Measurements from ENCODE around the gene LILRB2. TPM values are rescaled to one million over a fixed set of nuclear protein-coding genes. Genes with fewer than 3 reads are reported as not detected.

Gene LILRB2
- polyA plus RNA-seq, 3 donors, result 111 to 574 (median 172) TPM

DNA sequence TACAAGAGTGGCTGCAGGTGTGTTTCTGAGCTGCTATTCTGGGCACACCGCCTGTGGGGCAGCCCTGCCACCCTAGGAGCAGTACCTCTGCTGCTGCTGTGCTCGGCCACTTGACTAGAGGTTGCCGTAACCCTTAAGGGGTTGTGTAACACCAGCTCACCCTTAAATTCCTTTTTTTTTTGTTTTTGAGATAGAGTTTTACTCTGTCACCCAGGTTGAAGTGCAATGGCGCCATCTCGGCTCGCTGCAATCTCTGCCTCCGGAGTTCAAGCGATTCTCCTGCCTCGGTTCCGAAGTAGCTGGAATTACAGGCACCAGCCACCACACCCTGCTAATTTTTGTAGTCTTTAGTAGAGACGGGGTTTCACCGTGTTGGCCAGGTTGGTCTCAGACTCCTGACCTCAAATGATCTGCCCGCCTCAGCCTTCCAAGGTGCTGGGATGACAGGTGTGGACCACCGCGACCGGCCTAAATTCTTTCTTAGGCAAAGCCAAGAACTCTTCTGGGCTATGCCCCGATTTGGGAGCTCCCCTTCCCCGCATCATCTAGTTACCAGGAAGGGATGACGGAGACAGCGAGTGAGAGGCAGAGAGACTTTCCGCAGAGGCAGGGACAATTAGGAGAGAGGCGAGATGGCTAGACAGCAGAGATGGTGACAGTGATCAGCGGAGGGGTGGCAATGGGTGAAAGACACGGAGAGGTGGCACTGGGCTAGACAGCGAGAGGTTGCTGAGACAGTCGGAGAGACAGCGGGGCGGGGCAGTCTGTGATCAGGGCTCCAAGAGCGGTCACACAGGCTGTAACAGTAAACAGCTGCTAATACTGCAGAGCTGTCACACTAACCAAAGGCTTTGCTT, 36.4 kb upstream of the LILRB2 start:
- Mint-ChIP-seq H3K27ac (peak overlapping the region; percentile 95 to 99 (median 98)), H3K4me3 (peak overlapping the region; percentile 24 to 80), H3K27me3 (ENCODE audit: low read depth in 3 of 3) (peaks cover 3 to 8% (median 4%) of the 10 kb centered on the region in 3 donors), H3K4me1 (peaks cover 61% of the 10 kb centered on the region), H3K9me3 (peaks cover 2 to 10% (median 4%) of the 10 kb centered on the region in 7 donors), H3K36me3 (peaks cover 1 to 2% of the 10 kb centered on the region in 2 donors)
- TF ChIP-seq, protein P1, sequence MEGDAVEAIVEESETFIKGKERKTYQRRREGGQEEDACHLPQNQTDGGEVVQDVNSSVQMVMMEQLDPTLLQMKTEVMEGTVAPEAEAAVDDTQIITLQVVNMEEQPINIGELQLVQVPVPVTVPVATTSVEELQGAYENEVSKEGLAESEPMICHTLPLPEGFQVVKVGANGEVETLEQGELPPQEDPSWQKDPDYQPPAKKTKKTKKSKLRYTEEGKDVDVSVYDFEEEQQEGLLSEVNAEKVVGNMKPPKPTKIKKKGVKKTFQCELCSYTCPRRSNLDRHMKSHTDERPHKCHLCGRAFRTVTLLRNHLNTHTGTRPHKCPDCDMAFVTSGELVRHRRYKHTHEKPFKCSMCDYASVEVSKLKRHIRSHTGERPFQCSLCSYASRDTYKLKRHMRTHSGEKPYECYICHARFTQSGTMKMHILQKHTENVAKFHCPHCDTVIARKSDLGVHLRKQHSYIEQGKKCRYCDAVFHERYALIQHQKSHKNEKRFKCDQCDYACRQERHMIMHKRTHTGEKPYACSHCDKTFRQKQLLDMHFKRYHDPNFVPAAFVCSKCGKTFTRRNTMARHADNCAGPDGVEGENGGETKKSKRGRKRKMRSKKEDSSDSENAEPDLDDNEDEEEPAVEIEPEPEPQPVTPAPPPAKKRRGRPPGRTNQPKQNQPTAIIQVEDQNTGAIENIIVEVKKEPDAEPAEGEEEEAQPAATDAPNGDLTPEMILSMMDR (IDR thresholded peaks at IDR 0.05), result no peak
- Histone ChIP-seq H3K4me2 (replicated peaks; ENCODE audit: extremely low read depth, low read length, poor library complexity, severe bottlenecking) (peak overlapping the region; percentile 60), H3K9me3 (replicated peaks in 1 of 2; ENCODE audit: control insufficient read depth in 1 of 2, insufficient read depth in 1 of 2, low read length in 2 of 2) (no peaks in the 10 kb centered on the region), H4K20me1 (ENCODE audit: insufficient read depth, low read length) (no peaks in the 10 kb centered on the region), H3K79me2 (ENCODE audit: insufficient read depth, low read length) (peaks cover 5% of the 10 kb centered on the region), H3K36me3 (replicated peaks in 1 of 2; ENCODE audit: control insufficient read depth in 1 of 2, insufficient read depth in 2 of 2, low read length in 2 of 2) (no peaks in the 10 kb centered on the region), H3K9ac (ENCODE audit: insufficient read depth, low read length, poor library complexity, severe bottlenecking) (no peak overlapping the region), H3K4me3 (replicated peaks in 1 of 3; ENCODE audit: low read depth in 2 of 3, low read length in 3 of 3) (peak overlapping the region in 1 of 3 experiments; percentile 62), H3K4me1 (ENCODE audit: control insufficient read depth in 1 of 2, insufficient read depth in 2 of 2, low read length in 2 of 2) (peaks cover 60 to 63% of the 10 kb centered on the region in 2 donors), H3K27ac (ENCODE audit: low read depth in 1 of 2, low read length in 2 of 2) (peak overlapping the region; percentile 82 to 88), H2AFZ (ENCODE audit: insufficient read depth, low read depth, low read length, poor library complexity, severe bottlenecking) (no peak overlapping the region), H3K27me3 (ENCODE audit: control insufficient read depth in 2 of 2, insufficient read depth in 2 of 2, low read length in 2 of 2) (no peaks in the 10 kb centered on the region)
- WGBS (ENCODE audit: insufficient coverage), result 65% methylated on average over 19 of the region's 29 CpGs
- intact Hi-C loops (cut with micrococcal nuclease), result loop anchor here in 1 of 2 donors (5.0 to 10.0 kb wide), 2 partner anchors 35 to 53 kb away; partner anchors contain the start of gene LILRB2
- peak; percentile 81 to 91 (median 83) for DNase-seq

DNA sequence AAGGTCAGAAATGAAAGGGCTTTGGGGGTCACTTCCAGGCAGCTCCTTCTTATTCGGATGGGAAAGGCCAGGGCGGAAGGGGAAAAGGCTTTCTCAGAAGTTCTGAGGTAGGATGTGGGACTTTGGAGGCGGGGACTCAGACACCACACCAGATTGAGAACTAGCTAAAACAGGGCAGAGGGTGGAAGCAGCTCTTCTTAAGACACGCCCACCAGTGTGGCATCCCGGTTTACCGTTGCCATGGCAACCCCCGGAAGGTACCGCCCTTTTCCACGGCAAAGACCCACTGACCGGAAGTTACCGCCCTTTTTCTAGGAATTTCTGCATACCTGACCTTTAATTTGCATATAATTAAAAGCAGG, 35.8 kb upstream of the LILRB2 start:
- Histone ChIP-seq H4K20me1 (ENCODE audit: insufficient read depth, low read length) (peaks cover 3% of the 10 kb centered on the region), H3K79me2 (ENCODE audit: insufficient read depth, low read length) (peaks cover 11% of the 10 kb centered on the region), H3K27me3 (ENCODE audit: control insufficient read depth in 2 of 2, insufficient read depth in 2 of 2, low read length in 2 of 2) (no peaks in the 10 kb centered on the region), H3K9ac (ENCODE audit: insufficient read depth, low read length, poor library complexity, severe bottlenecking) (no peak overlapping the region), H3K4me2 (replicated peaks; ENCODE audit: extremely low read depth, low read length, poor library complexity, severe bottlenecking) (peak overlapping the region; percentile 60), H2AFZ (ENCODE audit: insufficient read depth, low read depth, low read length, poor library complexity, severe bottlenecking) (no peak overlapping the region), H3K9me3 (replicated peaks in 1 of 2; ENCODE audit: control insufficient read depth in 1 of 2, insufficient read depth in 1 of 2, low read length in 2 of 2) (no peaks in the 10 kb centered on the region), H3K27ac (ENCODE audit: low read depth in 1 of 2, low read length in 2 of 2) (peak overlapping the region; percentile 82 to 88), H3K36me3 (replicated peaks in 1 of 2; ENCODE audit: control insufficient read depth in 1 of 2, insufficient read depth in 2 of 2, low read length in 2 of 2) (peaks cover 0 to 3% of the 10 kb centered on the region in 2 donors), H3K4me3 (replicated peaks in 1 of 3; ENCODE audit: low read depth in 2 of 3, low read length in 3 of 3) (peak overlapping the region in 1 of 3 experiments; percentile 62), H3K4me1 (ENCODE audit: control insufficient read depth in 1 of 2, insufficient read depth in 2 of 2, low read length in 2 of 2) (peaks cover 66 to 70% of the 10 kb centered on the region in 2 donors)
- Mint-ChIP-seq H3K36me3 (peaks cover 6 to 7% of the 10 kb centered on the region in 2 donors), H3K27me3 (ENCODE audit: low read depth in 3 of 3) (peaks cover 3 to 8% (median 4%) of the 10 kb centered on the region in 3 donors), H3K4me1 (peaks cover 65% of the 10 kb centered on the region), H3K4me3 (peak overlapping the region; percentile 61 to 80), H3K27ac (peak overlapping the region; percentile 95 to 99 (median 98)), H3K9me3 (peaks cover 0 to 4% (median 0%) of the 10 kb centered on the region in 7 donors)
- peak; percentile 70 to 77 (median 73) for DNase-seq
- WGBS (ENCODE audit: insufficient coverage), result 18% methylated on average over 6 of the region's 11 CpGs
- intact Hi-C loops (cut with micrococcal nuclease), result loop anchor here in 1 of 2 donors (5.0 to 10.0 kb wide), 2 partner anchors 34 to 52 kb away; partner anchors contain the start of gene LILRB2
- TF ChIP-seq, protein P1 (IDR thresholded peaks at IDR 0.05), result no peak
